ENCODE data around the gene FGF2. TPM values are rescaled to one million over a fixed set of nuclear protein-coding genes. Genes with fewer than 3 reads are reported as not detected.
"Not testable (repeated sequence)": the region's sequence is repeated elsewhere in the genome, so short reads cannot be mapped to it uniquely, and the experiment has no call there.

Gene FGF2
- 48.5 and 109 TPM in 2 replicates for total RNA-seq (2014; rRNA removed; shearing (Covaris generic); ENCODE audit: low replicate concordance)

DNA sequence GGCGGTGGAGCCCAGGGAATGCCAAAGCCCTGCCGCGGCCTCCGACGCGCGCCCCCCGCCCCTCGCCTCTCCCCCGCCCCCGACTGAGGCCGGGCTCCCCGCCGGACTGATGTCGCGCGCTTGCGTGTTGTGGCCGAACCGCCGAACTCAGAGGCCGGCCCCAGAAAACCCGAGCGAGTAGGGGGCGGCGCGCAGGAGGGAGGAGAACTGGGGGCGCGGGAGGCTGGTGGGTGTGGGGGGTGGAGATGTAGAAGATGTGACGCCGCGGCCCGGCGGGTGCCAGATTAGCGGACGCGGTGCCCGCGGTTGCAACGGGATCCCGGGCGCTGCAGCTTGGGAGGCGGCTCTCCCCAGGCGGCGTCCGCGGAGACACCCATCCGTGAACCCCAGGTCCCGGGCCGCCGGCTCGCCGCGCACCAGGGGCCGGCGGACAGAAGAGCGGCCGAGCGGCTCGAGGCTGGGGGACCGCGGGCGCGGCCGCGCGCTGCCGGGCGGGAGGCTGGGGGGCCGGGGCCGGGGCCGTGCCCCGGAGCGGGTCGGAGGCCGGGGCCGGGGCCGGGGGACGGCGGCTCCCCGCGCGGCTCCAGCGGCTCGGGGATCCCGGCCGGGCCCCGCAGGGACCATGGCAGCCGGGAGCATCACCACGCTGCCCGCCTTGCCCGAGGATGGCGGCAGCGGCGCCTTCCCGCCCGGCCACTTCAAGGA, at the start of gene FGF2:
Gene FGF2 (plus strand): TSS at position 279 of the 705 bp plus-strand sequence. CDS start 344 bp downstream, at position 623.
- Histone ChIP-seq H3K9me3 (no peaks in the 10 kb centered on the region), H3K4me3 (peak within 1 kb of the TSS; percentile 78), H3K27me3 (no peaks in the 10 kb centered on the region), H3K36me3 (peaks cover 38% of the 10 kb centered on the region)
- DNase-seq: peak; percentile 83

DNA sequence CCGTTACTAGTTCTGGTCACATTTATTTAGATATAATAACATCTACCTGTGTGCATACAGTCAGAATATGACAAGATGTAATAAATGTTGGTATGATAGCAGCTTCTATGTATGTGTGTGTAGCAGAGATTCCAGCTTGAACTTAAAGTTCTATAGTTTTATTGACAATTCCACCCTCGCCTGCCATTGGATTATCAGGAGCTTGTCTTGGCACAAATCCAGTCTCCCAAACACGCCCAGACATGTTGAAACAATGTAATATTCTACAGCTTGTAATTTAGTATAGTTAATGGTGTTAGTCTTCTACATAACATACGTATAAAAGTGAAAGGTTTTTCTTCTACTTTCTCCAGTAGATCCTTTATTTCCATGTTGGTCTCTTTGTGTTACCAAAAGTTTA, 49.7 kb upstream of the FGF2 start:
- Histone ChIP-seq H3K4me3 (no peak overlapping the region), H3K36me3 (no peaks in the 10 kb centered on the region), H3K9me3 (no peaks in the 10 kb centered on the region), H3K27me3 (no peaks in the 10 kb centered on the region)
- DNase-seq: no peak

DNA sequence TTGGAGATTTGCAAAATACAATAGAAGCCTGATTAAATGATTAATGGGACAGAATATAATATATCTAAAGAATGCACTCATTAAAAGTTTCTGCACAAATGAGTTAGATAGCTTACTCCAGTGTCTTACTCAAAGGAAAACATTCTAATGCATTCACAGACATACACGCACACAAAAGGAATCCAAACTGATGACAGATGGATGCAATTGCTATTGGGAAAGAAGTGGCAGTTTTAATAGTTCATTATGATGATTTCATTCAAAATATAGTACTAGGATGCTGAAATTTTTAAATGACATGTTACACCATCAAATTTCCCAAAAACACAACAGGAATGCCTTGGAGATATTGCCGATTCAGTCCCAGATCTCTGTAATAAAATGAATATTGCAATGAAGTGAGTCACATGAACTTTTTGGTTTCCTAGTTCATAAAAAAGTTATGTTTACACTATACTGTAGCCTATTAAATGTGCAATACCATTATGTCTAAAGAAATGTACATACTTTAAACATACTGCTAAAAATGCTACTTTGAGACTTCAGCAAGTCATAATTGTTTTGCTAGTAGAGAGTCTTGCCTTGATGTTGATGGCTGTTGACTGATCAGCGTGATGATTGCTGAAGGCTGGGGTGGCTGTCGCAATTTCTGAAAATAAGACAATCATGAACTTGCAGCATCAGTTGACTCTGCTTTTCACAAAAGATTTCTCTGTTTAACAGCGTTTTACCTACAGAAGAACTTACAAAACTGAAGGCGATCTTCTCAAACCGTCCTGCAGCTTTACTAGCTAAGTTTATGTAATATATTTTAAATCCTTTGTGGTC, 48.6 kb upstream of the FGF2 start:
- H3K27me3 ChIP-seq: no peaks in the 10 kb centered on the region
- no peak overlapping the region for H3K4me3 ChIP-seq
- no peaks in the 10 kb centered on the region for H3K9me3 ChIP-seq
- H3K36me3 ChIP-seq: no peaks in the 10 kb centered on the region
- DNase-seq: no peak

DNA sequence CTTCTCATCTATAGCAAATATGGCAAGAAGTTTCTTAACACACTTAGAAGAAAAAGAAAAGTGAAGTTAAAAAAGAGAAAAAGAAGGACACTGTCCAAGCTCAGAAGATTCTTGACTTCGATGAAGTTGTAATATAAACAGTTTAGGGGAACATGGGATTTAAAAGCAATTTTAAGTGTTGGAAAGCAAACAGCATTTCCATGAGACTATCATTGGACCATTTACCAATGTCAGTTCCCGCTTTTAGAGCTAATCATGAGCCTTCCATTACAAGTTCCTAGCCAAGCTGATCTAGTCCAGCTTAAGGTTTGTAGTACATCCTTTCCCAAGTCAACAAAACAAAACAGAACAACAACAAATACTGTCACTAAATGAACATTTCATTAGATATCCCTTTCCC, 45.1 kb upstream of the FGF2 start:
- no peaks in the 10 kb centered on the region for H3K27me3 ChIP-seq
- H3K4me3 ChIP-seq: no peak overlapping the region
- no peaks in the 10 kb centered on the region for H3K9me3 ChIP-seq
- H3K36me3 ChIP-seq: no peaks in the 10 kb centered on the region
- DNase-seq: no peak

DNA sequence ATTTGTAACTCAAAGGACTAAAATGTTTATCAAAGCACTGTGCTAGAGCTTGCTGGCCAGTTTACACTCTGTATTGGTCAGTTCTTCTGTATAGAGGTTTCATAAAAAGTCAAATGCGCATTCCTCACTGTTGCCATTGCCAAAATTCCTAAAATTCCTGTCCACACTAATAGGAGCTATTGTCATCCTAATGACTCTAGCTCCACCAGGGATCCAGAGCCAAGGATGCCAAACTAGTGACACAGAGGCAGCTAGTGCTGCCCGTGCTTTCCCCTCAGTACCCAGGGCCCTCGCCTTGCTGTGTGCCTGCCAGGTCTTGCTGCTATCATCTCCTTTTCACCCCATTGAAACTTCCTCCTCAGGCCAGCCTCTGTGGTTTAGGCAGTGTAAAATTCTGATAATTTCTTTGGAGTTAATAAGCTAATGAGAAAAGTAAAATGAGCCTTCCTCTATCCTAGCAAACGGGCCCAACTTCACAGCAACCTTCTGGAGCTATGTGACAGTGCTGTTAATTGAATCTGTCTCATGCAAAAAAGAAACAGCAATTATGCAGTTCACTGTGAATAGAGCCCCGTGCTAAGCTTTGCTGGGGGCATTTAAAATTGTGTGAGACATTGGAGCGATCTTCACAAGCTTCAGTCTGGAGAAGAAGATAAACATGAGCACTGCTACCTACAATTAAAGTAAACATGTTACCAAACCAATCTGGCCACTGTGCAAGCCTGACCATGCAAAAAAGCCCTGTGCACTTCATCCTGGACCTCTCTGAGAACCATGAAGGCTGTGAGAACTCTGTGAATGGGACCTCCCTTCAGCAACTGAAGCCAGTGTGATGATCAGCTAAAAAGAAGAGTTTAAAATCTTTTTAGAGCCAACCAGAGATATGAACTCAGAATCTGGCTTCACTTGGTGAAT, 43.1 kb upstream of the FGF2 start:
- Histone ChIP-seq H3K27me3 (no peaks in the 10 kb centered on the region), H3K36me3 (no peaks in the 10 kb centered on the region; the same call in 1 of the 2 replicates), H3K9me3 (peaks cover 6% of the 10 kb centered on the region), H3K4me3 (no peak overlapping the region)
- peak; percentile 98 for DNase-seq

DNA sequence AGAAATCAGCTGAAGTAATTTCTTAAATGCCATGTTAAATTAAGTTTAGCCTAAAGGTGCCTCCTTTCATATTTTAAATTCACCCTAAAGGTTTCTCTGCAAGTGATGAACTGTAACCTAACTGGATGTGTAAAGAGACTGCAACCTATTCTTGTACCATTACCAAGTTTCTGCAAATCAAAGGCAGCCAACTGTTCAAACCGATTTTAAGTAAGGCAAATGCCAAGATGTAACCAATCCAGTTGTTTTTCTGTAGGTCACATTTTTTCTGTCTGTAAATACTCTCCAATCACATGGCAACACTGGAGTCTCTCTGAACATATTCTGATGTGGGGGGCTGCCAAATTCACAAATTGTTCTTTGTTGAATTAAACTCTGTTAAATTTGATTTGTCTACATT, 42.4 kb upstream of the FGF2 start:
- Histone ChIP-seq H3K4me3 (no peak overlapping the region), H3K27me3 (no peaks in the 10 kb centered on the region), H3K36me3 (no peaks in the 10 kb centered on the region; the same call in 1 of the 2 replicates), H3K9me3 (peaks cover 6% of the 10 kb centered on the region)
- no peak for DNase-seq

DNA sequence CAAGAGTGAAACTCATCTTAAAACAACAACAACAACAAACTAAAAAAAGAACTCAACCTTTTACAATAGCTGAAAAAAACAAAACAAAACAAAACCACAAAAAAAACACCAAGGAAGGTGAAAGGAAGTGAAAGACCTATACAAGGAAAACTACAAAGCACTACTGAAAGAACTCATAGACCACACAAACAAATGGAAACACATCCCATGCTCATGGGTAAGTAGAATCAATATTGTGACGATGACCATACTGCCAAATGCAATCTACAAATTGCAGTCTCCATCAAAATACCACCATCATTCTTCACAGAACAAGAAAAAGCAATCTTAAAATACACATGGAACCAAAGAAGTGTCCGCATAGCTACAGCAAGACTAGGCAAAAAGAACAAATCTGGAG, 41.5 kb upstream of the FGF2 start:
- Histone ChIP-seq H3K4me3 (no peak overlapping the region), H3K27me3 (no peaks in the 10 kb centered on the region), H3K36me3 (no peaks in the 10 kb centered on the region; the same call in 1 of the 2 replicates), H3K9me3 (peaks cover 6% of the 10 kb centered on the region)
- DNase-seq: no peak

DNA sequence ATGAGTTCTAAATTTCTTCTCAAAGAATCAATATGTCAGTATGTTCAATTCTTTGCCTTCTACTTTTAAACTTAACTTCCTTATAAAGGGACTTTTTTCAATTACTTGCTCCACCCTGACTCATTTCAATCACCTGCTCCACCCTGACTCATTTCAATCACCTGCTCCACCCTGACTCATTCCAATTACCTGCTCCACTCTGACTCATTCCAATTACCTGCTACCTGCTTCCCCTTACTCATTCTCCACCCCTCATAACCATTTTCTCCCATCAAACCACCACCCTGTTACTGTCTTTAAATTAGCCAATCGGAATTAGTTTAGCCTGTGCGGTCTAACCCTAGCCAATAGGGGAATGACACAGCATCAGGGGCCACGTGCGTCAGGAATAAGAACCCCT, 40.3 kb upstream of the FGF2 start:
- not testable (repeated sequence) for H3K36me3 ChIP-seq, H3K9me3 ChIP-seq, H3K27me3 ChIP-seq, H3K4me3 ChIP-seq, DNase-seq

DNA sequence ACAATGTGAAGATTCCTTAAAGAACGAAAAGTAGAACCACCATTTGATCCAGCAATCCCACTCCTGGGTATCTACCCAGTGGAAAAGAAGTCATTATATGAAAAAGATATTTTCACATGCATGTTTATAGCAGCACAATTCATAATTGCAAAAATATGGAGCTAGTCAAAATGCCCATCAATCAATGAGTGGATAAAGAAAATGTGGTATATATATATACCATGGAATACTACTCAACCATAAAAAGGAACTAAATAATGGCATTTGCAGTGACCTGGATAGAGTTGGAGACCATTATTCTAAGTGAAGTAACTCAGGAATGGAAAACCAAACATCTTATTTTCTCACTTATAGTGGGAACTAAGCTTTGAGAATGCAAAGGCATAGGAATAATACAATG, 39.7 kb upstream of the FGF2 start:
- H3K27me3 ChIP-seq, H3K36me3 ChIP-seq, H3K9me3 ChIP-seq, H3K4me3 ChIP-seq, DNase-seq: not testable (repeated sequence)

DNA sequence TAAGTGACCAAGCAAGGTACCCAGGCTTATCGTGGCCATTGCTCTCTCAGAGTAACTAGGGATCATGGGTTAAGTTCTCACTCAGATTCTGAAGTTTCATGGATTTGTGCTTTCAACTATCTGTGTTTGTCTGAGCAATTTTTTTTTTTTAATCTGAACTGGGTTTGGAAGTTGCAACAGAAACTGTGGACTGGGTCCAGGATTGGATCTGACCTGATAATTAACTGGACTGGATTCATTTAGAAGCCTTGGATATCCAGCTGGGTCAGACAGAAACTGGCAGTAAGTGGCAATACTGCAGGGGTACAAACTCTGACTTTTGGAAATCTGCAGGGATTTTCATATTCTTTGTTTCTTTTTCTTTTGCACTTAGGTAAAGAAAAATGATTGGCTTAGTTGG, 38.7 kb upstream of the FGF2 start:
- no peak for DNase-seq
- Histone ChIP-seq H3K27me3 (no peaks in the 10 kb centered on the region), H3K4me3 (no peak overlapping the region), H3K9me3 (peaks cover 6% of the 10 kb centered on the region), H3K36me3 (no peaks in the 10 kb centered on the region; the same call in 1 of the 2 replicates)

DNA sequence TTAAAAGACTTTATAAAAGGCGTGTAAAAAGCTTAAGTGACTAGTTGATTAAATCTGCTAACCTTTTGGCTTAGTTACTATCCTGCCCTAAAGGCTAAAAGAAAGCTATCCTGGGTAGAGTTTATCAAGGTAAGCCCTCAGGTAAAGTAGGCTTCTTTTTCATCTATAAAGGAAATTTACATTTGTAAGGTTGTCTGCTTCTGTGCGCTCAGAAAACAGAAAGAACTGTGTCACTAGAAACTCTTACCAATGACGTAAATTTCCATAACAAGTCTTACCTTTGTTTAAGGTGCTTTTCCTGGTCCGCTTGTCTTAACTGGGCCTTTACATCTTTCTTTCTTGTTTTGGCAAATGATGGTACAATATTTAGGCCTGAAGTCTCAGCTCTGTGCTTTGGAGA, 37.7 kb upstream of the FGF2 start:
- no peak overlapping the region for H3K4me3 ChIP-seq
- no peak for DNase-seq
- no peaks in the 10 kb centered on the region; the same call in 1 of the 2 replicates for H3K36me3 ChIP-seq
- peaks cover 6% of the 10 kb centered on the region for H3K9me3 ChIP-seq
- H3K27me3 ChIP-seq: no peaks in the 10 kb centered on the region

DNA sequence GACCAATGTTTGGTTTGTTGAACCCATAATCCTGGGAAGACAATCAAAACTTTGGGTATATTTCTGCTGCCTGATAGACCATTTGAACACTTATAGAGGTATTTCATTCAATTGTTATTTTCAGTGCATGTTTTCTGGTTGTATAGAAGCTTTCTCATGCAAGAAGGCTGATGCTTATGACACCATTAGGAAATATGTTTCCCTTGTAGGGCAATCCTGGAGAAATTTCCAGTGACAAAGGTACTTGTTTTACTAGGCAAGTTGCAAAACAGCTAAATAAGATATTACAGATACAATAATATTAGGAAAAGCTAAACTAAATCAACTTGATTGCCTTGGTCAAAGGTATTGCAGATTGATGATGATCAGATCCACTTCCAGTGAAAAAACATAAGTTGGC, 32.8 kb upstream of the FGF2 start:
- H3K27me3 ChIP-seq: no peaks in the 10 kb centered on the region
- H3K36me3 ChIP-seq: no peaks in the 10 kb centered on the region
- DNase-seq: no peak
- no peak overlapping the region for H3K4me3 ChIP-seq
- no peaks in the 10 kb centered on the region for H3K9me3 ChIP-seq

DNA sequence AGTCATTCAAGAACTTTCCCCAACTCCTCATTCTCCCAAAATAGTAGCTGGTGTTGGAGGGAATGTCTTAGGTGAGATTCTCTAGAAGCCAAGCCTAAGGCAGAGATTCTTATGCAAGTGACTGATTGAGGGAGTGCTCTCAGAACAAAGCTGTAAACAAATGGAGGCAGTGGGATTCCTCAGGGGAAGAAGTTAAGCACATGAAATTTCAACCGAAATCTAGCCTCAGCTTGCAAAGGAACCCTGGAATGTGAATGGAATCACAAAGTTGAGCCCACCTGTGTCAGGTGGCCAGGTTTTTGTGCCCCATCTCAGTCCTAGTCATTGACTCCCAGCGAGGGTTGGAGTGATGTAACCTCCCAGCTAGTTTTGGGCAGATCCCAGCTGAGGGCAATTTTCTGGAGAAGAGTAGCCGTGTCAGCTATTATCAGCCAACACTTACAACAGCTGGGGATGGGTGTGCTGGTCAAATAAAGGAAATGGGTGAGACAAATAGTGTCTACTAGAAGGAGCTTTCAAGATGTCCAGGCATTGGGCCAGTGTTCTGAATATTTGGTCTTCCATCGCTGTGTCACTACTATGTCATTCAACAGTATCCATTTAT, 29.7 kb upstream of the FGF2 start:
- Histone ChIP-seq H3K4me3 (no peak overlapping the region), H3K9me3 (no peaks in the 10 kb centered on the region), H3K36me3 (no peaks in the 10 kb centered on the region), H3K27me3 (no peaks in the 10 kb centered on the region)
- peak; percentile 57 for DNase-seq

DNA sequence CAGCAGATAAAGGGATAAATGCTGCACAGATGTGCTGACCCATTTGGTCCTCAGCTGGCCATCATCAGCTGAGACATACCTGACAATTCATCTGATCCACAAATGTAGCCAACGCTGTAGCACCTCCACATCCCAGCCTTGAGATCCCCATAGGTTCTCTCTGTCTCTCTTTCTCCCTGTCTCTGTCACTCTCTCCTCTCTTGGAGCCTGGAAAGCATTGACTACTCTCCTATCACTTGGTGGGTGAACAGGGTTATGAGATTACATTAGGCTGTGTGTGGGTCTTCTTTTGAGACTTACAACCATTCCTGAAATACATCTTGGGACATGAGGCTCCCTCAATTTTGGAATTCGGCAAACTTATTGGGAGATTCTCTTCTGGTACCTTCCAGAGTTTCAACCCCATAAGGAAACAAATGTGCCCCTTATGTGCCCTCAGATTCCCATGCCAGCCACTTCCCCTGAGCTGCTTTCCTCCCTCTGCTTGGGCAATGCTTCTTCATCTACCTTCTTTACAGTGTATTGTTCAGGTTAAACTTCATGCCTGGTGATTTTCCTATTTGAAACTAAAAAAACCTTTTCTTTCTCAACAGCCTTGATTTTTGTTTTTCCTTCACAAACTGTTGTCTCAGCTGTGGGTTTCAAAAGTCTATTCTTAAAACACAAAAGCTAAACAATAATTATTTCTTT, 29.1 kb upstream of the FGF2 start:
- no peaks in the 10 kb centered on the region for H3K27me3 ChIP-seq
- H3K9me3 ChIP-seq: no peaks in the 10 kb centered on the region
- H3K4me3 ChIP-seq: 0 out of 2 replicates have a peak overlapping the region, but pooled peaks have one; percentile 7
- DNase-seq: no peak
- no peaks in the 10 kb centered on the region for H3K36me3 ChIP-seq

DNA sequence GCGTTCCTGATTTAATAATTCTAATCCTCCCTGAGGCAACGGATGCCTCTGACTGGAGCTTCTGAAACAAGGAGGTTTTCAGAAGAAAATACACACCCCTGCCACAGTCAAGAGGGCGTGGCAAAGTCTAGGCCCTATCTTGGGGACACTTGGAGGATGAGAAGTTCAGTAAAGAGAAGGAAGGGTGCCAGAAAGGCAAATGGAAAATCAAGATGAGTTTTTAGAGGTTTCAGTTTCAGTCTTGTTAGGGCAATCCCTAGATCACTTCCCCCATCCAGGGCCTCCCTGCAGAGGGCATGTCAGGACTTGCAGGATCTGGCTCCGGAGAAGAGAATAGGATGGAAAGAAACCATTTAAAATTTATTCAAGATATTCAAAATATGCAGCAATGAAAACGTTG, 28.5 kb upstream of the FGF2 start:
- H3K27me3 ChIP-seq: no peaks in the 10 kb centered on the region
- H3K36me3 ChIP-seq: no peaks in the 10 kb centered on the region
- 0 out of 2 replicates have a peak overlapping the region, but pooled peaks have one; percentile 7 for H3K4me3 ChIP-seq
- H3K9me3 ChIP-seq: no peaks in the 10 kb centered on the region
- peak; percentile 87 for DNase-seq

DNA sequence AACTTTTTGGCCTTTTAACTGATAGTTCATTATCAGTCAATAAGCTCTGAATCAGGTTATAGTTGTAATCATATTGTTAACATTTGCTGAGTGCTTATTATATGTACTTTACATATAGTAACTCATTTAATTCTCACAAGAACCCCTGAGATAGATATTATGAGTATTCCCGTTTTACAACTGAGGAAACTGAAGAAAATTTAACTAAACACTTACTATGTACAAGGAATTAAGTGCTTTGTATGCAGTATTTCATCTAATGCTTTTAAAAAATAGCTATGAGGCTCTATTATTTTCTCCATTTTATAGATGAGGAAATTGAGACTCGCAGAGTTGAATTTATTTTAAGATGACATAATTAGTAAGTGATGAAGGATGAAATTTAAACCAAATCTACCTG, 27.7 kb upstream of the FGF2 start:
- Histone ChIP-seq H3K9me3 (no peaks in the 10 kb centered on the region), H3K27me3 (no peaks in the 10 kb centered on the region), H3K4me3 (no peak overlapping the region), H3K36me3 (no peaks in the 10 kb centered on the region)
- no peak for DNase-seq

Data from MG63 (cell line).